Measurements from ENCODE around the gene TSPYL6. TPM values are rescaled to one million over a fixed set of nuclear protein-coding genes. Genes with fewer than 3 reads are reported as not detected.

Gene TSPYL6
- total RNA-seq, 1 donor from 2014 or later: not detected

- TF ChIP-seq, protein P1, sequence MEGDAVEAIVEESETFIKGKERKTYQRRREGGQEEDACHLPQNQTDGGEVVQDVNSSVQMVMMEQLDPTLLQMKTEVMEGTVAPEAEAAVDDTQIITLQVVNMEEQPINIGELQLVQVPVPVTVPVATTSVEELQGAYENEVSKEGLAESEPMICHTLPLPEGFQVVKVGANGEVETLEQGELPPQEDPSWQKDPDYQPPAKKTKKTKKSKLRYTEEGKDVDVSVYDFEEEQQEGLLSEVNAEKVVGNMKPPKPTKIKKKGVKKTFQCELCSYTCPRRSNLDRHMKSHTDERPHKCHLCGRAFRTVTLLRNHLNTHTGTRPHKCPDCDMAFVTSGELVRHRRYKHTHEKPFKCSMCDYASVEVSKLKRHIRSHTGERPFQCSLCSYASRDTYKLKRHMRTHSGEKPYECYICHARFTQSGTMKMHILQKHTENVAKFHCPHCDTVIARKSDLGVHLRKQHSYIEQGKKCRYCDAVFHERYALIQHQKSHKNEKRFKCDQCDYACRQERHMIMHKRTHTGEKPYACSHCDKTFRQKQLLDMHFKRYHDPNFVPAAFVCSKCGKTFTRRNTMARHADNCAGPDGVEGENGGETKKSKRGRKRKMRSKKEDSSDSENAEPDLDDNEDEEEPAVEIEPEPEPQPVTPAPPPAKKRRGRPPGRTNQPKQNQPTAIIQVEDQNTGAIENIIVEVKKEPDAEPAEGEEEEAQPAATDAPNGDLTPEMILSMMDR (conservative IDR thresholded peaks at IDR 0.05): no peak
- DNase-seq (ENCODE audit: extremely low spot score, unreplicated experiment): no peak
- Mint-ChIP-seq H3K36me3 (no peaks in the 10 kb centered on the region), H3K4me1 (ENCODE audit: unreplicated experiment) (peaks cover 7% of the 10 kb centered on the region), H3K27ac (no peak overlapping the region), H3K9me3 (no peaks in the 10 kb centered on the region), H3K4me3 (no peak overlapping the region), H3K27me3 (no peaks in the 10 kb centered on the region)
Measured at GRCh38 chr2:54254180-54254579, 1.8 kb downstream of the TSPYL6 start.

GRCh38 chr2:54249629-54250028 lies 6.4 kb downstream of the TSPYL6 start:
- H3K4me3 Mint-ChIP-seq: no peak overlapping the region
- H3K27ac Mint-ChIP-seq: no peak overlapping the region
- H3K4me1 Mint-ChIP-seq (ENCODE audit: unreplicated experiment): peaks cover 7% of the 10 kb centered on the region
- H3K36me3 Mint-ChIP-seq: no peaks in the 10 kb centered on the region
- no peaks in the 10 kb centered on the region for H3K9me3 Mint-ChIP-seq
- DNase-seq (ENCODE audit: extremely low spot score, unreplicated experiment): no peak
- TF ChIP-seq, protein P1 (conservative IDR thresholded peaks at IDR 0.05): no peak
- no peaks in the 10 kb centered on the region for H3K27me3 Mint-ChIP-seq

- TF ChIP-seq, protein P1 (conservative IDR thresholded peaks at IDR 0.05): no peak
- H3K9me3 Mint-ChIP-seq: no peaks in the 10 kb centered on the region
- no peak for DNase-seq (ENCODE audit: extremely low spot score, unreplicated experiment)
- no peaks in the 10 kb centered on the region for H3K27me3 Mint-ChIP-seq
- no peaks in the 10 kb centered on the region for H3K36me3 Mint-ChIP-seq
- no peak overlapping the region for H3K27ac Mint-ChIP-seq
- H3K4me1 Mint-ChIP-seq (ENCODE audit: unreplicated experiment): no peaks in the 10 kb centered on the region
- H3K4me3 Mint-ChIP-seq: no peak overlapping the region
Measured at GRCh38 chr2:54247115-54247514, 8.9 kb downstream of the TSPYL6 start.

GRCh38 chr2:54240515-54241469 lies 15.2 kb downstream of the TSPYL6 start:
- Mint-ChIP-seq H3K36me3 (no peaks in the 10 kb centered on the region), H3K4me3 (no peak overlapping the region), H3K9me3 (peaks cover 9% of the 10 kb centered on the region), H3K27me3 (no peaks in the 10 kb centered on the region), H3K27ac (no peak overlapping the region), H3K4me1 (ENCODE audit: unreplicated experiment) (peaks cover 15% of the 10 kb centered on the region)
- TF ChIP-seq, protein P1 (conservative IDR thresholded peaks at IDR 0.05): no peak
- no peak for DNase-seq (ENCODE audit: extremely low spot score, unreplicated experiment)

DNA sequence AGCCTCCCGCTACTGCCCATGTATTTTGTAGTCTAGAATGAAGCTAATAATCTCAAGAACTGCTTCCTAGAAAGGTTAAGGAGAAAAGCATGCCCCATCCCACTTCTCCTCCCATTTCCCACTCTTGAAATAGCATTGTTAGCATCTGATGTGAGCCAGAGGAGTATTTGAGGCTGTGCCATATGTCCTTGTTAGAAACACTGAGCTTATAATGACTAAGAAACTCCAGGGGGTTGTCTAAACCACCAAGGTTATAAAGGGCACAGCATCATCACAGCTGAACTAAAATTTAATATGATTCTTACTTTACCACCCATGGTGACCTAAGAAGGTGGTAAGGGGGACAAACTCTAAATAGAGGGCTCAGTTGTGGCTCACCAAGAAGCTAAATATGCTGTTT lies 16.6 kb downstream of the TSPYL6 start:
- TF ChIP-seq, protein P1 (conservative IDR thresholded peaks at IDR 0.05): no peak
- Mint-ChIP-seq H3K36me3 (no peaks in the 10 kb centered on the region), H3K27ac (no peak overlapping the region), H3K9me3 (peaks cover 9% of the 10 kb centered on the region), H3K27me3 (no peaks in the 10 kb centered on the region), H3K4me3 (no peak overlapping the region), H3K4me1 (ENCODE audit: unreplicated experiment) (peaks cover 15% of the 10 kb centered on the region)
- no peak for DNase-seq (ENCODE audit: extremely low spot score, unreplicated experiment)

Measured in type B pancreatic cell (in vitro differentiated cells).